Endothelial cell (in vitro differentiated cells): Measurements from ENCODE around the gene MCM9. TPM values are rescaled to one million over a fixed set of nuclear protein-coding genes. Genes with fewer than 3 reads are reported as not detected.

Experiments used
- DNase-seq: peaks from one replicate; pipeline ENCODE4 v3.0.0; 2021; ENCODE audit warnings: low spot score
- H3K27ac Mint-ChIP-seq: one replicate; pipeline ENCODE4 v1.8.0; 2021; ENCODE audit warnings: mixed read lengths, inconsistent platforms; ENCODE audit not compliant: unreplicated experiment
- H3K27me3 Mint-ChIP-seq: one replicate; pipeline ENCODE4 v1.8.0; 2021; ENCODE audit warnings: mild to moderate bottlenecking, moderate library complexity, mixed read lengths, inconsistent platforms; ENCODE audit not compliant: unreplicated experiment
- H3K36me3 Mint-ChIP-seq: one replicate; pipeline ENCODE4 v1.8.0; 2021; ENCODE audit warnings: mild to moderate bottlenecking, low read depth, mixed read lengths, inconsistent platforms; ENCODE audit not compliant: unreplicated experiment
- H3K4me1 Mint-ChIP-seq: one replicate; pipeline ENCODE4 v1.8.0; 2021; ENCODE audit warnings: mild to moderate bottlenecking, mixed read lengths, inconsistent platforms; ENCODE audit not compliant: unreplicated experiment
- H3K4me3 Mint-ChIP-seq: one replicate; pipeline ENCODE4 v1.8.0; 2021; ENCODE audit warnings: mild to moderate bottlenecking, mixed read lengths, inconsistent platforms; ENCODE audit not compliant: unreplicated experiment
- H3K9me3 Mint-ChIP-seq: one replicate; pipeline ENCODE4 v1.8.0; 2021; ENCODE audit warnings: mixed read lengths, inconsistent platforms; ENCODE audit not compliant: unreplicated experiment
- total RNA-seq: library from RNA; stranded (reverse); fragmentation: NEBNext Ultra II Directional; extraction: Animal tissue kit (Norgen Biotek cat#: 25700); gene quantifications from one replicate; pipeline ENCODE4 v1.2.1, GENCODE V29; 2021; ENCODE audit not compliant: unreplicated experiment
- TF ChIP-seq, protein P1 (sequence below): fragments of 200-600 bp; sonication (generic); IDR thresholded peaks from one replicate; pipeline ENCODE4 v1.5.0; 2021; ENCODE audit warnings: antibody characterized with exemption; ENCODE audit not compliant: unreplicated experiment

MCM9 gene
- total RNA-seq, 1 donor from 2014 or later: 12.8 TPM

DNA sequence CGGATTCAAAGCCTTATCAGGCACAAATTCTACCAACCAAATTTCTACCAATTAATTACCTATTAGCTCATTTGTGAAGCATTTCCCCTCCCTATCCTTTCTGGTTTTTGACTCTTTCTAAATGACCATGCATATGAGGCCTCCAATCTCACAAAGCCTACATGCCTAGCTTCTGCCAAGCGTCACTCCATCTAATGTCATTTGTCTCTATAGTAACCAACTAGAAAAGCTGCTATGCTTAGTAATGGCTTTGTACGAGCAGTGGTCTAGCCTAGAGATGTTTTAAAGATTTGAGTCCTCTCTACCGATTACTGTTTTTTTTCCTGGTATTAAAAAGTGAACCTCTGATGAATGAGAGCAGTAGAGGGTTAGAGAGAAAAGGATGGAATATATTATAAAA, 45.8 kb downstream of the MCM9 start:
- no peak overlapping the region for H3K27ac Mint-ChIP-seq
- DNase-seq: no peak
- no peak overlapping the region for H3K4me3 Mint-ChIP-seq
- TF ChIP-seq, protein P1, sequence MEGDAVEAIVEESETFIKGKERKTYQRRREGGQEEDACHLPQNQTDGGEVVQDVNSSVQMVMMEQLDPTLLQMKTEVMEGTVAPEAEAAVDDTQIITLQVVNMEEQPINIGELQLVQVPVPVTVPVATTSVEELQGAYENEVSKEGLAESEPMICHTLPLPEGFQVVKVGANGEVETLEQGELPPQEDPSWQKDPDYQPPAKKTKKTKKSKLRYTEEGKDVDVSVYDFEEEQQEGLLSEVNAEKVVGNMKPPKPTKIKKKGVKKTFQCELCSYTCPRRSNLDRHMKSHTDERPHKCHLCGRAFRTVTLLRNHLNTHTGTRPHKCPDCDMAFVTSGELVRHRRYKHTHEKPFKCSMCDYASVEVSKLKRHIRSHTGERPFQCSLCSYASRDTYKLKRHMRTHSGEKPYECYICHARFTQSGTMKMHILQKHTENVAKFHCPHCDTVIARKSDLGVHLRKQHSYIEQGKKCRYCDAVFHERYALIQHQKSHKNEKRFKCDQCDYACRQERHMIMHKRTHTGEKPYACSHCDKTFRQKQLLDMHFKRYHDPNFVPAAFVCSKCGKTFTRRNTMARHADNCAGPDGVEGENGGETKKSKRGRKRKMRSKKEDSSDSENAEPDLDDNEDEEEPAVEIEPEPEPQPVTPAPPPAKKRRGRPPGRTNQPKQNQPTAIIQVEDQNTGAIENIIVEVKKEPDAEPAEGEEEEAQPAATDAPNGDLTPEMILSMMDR: no peak
- H3K4me1 Mint-ChIP-seq: peaks cover 26% of the 10 kb centered on the region
- H3K27me3 Mint-ChIP-seq: peaks cover 7% of the 10 kb centered on the region
- H3K36me3 Mint-ChIP-seq: no peaks in the 10 kb centered on the region
- H3K9me3 Mint-ChIP-seq: no peaks in the 10 kb centered on the region

GRCh38 chr6:118886641-118887040, 48.3 kb downstream of the MCM9 start:
- Mint-ChIP-seq H3K27ac (no peak overlapping the region), H3K9me3 (no peaks in the 10 kb centered on the region), H3K27me3 (no peaks in the 10 kb centered on the region), H3K36me3 (no peaks in the 10 kb centered on the region), H3K4me3 (no peak overlapping the region), H3K4me1 (peaks cover 22% of the 10 kb centered on the region)
- DNase-seq: no peak
- TF ChIP-seq, protein P1: no peak

GRCh38 chr6:118882314-118882905, 52.5 kb downstream of the MCM9 start:
- H3K36me3 Mint-ChIP-seq: no peaks in the 10 kb centered on the region
- peaks cover 4% of the 10 kb centered on the region for H3K27me3 Mint-ChIP-seq
- no peak overlapping the region for H3K27ac Mint-ChIP-seq
- no peak for DNase-seq
- peaks cover 35% of the 10 kb centered on the region for H3K4me1 Mint-ChIP-seq
- TF ChIP-seq, protein P1: no peak
- no peaks in the 10 kb centered on the region for H3K9me3 Mint-ChIP-seq
- H3K4me3 Mint-ChIP-seq: no peak overlapping the region

GRCh38 chr6:118881440-118882313, 53.3 kb downstream of the MCM9 start:
- H3K27me3 Mint-ChIP-seq: peaks cover 4% of the 10 kb centered on the region
- no peaks in the 10 kb centered on the region for H3K9me3 Mint-ChIP-seq
- peaks cover 35% of the 10 kb centered on the region for H3K4me1 Mint-ChIP-seq
- H3K4me3 Mint-ChIP-seq: no peak overlapping the region
- H3K27ac Mint-ChIP-seq: no peak overlapping the region
- no peaks in the 10 kb centered on the region for H3K36me3 Mint-ChIP-seq
- DNase-seq: no peak
- TF ChIP-seq, protein P1: no peak

DNA sequence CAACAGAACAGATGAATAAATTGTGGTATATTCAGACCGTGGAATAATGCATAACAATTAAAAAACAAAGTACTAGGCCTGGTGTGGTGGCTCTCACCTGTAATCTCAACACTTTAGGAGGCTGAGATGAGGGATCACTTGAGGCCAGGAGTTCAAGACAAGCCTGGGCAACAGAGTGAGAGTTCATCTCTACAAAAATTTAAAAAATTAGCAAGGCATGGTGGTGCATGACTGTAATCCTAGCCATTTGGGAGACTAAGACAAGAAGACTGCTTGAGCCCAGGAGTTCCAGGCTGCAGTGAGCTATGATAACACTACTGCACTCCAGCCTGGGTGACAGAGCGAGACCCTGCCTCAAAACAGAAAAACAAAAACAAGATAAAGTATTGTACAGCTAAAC, 57.2 kb downstream of the MCM9 start:
- DNase-seq: no peak
- Mint-ChIP-seq H3K27ac (no peak overlapping the region), H3K4me1 (peaks cover 27% of the 10 kb centered on the region), H3K36me3 (peaks cover 7% of the 10 kb centered on the region), H3K27me3 (peaks cover 4% of the 10 kb centered on the region), H3K4me3 (no peak overlapping the region), H3K9me3 (no peaks in the 10 kb centered on the region)
- TF ChIP-seq, protein P1: no peak
